ENCODE results near the gene CTSD.

The CTSD gene

DNA sequence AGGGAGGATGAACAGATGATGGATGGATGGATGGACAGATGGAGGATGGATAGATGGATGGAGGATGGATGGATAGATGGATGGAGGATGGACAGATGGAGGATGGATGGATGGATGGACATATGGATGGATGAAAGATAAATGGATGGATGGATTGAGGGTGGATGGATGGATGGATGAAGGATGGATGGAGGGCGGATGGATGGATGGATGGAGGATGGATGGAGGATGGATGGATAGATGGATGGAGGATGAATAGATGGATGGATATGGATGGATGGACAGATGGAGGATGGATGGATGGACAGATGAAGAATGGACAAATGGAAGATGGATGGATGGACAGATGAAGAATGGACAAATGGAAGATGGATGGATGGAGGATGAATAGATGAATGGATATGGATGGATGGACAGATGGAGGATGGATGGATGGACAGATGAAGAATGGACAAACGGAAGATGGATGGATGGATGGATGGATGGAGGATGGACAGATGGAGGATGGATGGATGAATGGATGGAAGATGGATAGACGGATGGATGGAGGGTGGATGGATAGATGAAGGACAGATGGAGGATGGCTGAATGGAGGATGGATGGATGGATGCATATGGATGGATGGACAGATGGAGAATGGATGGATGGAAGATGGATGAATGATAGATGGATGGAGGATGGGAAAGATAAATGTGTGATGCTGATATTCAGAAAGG lies 20.7 kb downstream of the CTSD start:
- no peak for DNase-seq

DNA sequence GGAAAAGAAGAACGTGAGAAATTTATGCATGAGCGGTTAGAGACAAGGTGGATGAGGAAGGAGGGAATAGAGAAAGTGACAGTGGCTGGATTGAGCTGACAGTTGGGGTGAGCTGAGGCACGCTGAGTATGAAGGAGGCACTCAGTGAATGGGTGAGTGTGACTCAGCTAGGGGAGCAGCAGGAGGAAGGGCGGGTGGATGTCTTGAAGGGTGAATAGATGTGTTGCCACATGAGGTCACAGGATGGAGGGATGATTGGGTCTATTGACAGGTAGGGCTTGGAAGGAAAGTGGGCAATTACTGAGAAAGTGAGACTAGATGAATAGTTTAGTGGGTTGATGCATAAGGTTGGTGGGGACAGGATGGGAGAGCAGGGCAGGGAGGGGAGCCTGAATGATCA lies 21.4 kb downstream of the CTSD start:
- DNase-seq: no peak

DNA sequence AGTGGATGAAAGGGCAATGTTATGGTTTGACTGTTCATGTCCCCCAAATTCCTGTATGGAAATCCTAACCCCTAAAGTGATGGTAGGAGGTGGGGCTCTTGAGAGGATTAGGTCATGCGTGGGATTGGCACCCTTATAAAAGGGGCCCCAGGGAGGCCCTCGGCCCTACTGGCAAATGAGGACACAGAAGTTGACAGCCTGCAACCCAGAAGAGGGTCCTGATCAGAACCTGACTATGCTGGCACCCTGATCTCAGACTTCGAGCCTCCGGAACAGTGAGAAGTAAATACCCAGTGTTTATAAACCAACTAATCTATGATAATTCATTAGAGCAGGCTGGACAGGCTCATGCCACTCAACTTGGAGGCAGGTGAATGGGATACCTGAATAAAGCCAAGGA lies 22.0 kb downstream of the CTSD start:
- DNase-seq: no peak

DNA sequence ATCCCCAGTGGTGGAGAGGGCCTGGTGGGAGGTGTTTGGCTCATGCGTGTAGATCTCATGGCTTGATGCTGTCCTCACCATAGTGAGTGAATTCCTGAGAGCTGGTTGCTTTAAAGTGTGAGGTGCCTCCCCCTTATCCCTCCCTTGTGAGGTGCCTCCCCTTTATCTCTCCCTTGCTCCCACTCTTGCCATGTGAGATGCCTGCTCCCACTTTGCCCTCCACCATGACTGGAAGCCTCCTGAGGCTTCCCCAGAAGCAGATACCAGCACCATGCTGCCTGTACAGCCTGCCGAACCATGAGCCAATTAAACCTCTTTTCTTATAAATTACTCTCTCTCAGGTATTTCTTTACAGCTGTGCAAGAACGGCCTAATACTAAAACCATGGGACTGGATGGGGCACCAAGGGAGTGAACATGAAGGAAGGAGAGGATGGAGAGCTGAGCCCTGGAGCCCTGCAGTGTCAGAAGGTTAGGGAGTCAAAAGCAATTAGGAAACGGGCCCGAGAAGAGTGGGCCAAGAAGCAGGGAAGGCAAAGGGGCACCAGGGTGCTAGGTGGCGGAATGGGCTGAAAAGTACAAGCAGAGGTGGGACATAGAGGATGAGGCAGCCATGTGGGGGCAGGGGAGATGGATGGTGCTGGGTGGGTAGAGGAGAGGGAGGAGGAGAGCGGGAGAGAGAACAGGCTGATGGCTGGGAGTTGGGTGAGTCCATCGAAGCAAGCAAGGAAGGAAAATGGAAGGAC lies 22.8 kb downstream of the CTSD start:
- DNase-seq: no peak

DNA sequence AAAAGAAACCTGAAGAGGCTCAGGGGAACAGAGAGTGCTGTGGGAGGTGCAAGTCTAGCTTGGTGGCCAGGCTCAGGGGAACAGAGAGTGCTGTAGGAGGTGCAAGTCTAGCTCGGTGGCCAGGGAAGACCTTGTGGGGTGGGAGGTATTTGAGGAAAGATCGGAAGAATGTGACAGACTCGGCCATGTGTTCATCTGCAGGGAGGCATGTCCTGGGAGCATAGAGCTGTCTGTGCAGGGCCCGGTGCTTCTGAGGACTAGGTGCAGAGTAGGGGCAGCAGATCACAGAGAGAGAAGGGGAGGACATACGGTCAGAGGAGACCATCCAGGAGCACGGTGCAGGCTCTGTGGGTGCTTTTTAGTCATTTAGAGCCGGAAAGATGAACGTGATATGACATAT lies 24.2 kb downstream of the CTSD start:
- no peak for DNase-seq

DNA sequence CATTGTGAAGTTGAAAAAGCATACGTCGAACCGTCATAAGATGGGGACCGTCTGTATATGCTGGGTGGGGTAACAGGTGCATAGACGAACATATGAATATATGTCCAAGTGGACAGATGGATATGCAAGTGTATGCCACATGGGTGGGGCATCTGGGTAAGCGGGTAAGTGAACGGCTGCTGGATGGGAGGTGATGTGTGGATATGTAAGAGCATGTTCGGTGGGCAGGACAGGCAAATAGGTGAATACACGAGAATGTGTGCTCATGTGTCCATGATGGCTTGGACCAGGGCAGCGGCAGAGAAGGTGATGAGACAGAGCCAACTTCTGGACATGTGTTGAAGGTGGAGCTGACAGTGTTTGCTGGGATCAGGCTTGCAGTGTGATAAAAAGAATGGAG lies 25.3 kb downstream of the CTSD start:
- no peak for DNase-seq

DNA sequence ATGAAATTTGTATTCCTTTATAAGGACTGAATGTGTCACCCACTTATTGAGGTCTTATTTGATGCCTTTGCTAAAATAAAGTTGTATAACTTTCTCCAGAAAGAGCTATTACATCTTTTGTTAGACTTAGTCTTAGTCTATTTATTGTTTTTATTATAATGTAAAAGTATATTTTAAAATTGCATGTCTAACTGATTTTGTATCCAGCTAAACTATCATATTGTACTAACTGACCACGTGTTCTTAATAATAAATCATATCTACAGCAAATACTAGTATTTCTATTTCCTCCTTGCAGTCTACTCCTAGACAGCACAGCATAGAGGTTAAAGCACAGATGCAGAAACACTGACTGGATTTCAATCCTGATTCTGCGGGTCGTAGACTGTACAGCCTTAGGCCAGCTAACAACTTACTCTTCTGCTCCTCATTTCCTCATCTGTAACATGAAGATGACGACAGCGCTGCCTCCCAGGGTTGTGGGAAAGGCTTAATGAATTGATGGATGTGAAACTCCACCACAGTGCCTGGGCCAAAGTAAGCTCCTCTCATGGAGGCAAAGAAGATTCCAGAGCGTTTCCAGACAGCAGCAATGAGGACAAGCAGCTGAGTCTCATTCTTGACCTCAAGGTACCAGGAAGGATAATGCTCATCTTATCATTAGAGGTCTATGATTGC lies 26.5 kb downstream of the CTSD start:
- no peak for DNase-seq

DNA sequence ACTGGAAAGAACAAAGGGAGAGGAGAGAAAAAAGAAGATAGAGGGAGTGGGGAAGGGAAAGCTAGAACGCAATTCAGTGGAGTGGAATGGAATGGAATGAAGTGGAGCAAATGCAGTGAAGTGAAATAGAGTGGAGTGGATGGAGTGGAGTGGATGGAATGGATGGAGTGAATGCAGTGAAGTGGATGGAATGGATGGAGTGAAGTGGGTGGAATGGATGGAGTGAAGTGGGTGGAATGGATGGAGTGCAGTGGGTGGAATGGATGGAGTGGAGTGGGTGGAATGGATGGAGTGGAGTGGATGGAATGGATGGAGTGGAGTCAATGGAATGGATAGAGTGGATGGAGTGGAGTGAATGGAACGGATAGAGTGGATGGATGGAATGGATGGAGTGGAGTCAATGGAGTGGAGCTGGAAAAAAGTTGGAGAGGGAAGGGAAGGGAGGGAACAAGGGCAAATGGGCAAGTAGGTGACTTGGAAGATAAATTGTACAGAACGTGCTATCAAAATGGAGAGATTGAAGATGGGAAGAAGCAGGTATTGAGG lies 27.2 kb downstream of the CTSD start:
- DNase-seq: no peak

DNA sequence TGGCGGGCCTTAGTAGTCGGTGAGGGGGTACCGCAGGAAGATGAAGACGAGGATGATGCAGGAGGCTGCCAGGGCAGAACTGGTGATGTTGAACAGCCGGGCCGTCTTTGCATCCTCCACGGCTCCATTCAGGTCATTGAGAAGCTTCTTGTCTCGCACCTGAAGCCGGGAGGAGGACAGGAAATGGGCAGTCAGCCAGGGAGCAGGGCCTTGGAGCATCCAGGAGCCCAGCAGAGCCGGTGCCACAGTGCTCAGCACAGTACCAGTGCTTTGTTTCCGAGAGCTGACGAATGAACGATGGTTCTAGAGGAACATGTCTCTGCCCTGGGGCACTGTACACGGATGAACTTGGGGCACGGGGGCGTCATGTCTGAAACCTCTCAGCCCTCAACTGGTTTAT lies 28.5 kb downstream of the CTSD start:
- no peak for DNase-seq

DNA sequence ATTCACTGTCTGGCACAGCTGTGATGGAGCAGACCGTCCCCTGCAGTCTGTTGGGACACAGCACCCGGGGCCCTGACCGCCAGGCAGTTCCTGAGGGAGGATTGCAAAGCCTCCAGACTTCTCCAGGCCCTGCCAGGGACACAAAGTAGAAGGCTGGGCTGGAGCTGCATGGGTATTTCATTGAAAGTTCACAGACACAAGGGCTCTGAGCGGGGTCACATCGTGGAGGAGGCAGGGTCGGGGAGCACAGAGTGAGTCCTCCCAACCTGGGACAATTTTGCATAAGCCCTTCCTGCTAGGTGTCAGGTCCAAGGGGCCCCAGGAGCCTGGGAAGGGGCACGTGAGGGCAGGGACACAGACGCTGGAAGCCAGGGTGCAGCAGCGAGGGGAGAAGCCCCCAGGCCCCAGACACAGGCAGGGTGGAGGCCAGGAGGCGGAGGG lies 29.1 kb downstream of the CTSD start:
- no peak for DNase-seq

DNA sequence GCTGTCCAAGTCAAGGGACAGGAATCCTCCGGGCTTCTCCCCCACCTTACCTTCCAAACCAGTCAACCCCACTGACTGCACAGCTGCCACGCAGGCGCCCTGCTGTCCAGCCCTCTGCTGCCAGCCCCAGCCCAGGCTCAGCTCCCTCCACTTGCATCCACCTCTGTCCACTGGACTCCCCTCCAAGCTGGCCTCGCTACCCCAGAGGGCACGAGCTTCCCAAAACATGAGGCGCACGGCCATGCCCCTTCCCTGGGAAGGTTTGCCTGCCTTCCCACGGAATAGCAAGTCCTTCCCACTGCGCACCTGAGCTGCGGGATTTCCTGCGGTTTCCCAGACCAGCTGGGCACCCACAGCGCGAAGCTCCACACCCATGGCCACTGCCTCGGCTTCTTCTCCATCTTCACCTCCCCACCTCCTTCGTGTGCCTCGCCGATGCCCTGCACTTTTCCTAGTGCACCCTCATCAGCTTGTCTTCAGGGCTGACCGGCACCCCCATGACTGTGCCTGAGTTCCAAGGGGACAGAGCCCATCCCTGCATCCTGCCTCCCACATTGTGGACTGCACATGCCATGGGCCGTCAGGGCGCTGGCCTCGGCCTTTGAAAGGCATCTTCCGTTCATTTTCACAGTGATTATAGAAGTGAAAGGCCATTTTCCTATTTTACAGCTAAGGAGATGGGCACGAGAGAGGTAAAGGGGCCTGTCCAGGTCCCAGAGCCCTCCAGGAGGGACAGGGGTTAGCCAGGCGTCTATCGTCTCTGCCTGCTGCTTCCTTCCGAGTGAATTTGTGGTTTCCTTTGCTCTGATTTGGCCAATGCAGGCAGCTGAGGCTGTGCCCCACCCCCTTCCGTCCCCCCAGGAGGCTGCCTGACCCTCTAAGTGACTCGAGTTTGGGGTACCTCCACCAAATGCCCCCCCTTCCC lies 29.7 kb downstream of the CTSD start:
- no peak for DNase-seq

DNA sequence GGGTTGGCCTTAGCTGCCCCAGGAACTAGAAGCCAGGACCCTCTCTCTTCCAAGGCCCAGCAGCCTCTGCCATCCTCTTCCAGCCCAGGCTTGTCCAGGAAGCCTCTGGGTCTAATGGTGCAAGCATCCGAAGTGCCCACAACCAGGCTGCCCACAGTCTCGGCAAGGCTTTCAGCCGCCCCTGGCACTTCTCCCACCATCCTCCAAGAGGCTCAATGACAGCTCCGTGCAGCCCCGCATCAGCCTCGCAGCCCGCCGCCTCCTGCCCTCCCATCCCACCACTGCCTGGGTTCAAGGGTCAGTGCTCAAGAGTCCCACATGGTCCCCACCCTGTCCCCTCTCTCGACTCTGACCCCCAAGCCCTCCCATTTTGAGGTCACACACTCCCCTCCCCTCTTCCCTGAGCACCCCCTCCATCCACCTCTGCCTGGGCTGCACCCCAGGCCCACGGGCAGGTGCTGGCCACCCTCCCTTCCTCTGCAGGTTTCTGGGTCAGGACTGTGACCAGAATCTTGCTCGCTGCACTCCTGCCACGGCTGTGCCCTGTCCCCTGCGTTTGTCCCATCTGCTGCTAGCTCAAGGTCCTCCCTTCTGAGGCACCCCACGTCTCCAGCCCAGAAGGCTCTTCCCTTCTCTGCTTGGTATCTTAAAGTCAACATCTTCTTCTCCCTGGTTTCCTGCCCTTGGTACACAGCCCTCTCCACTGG lies 30.6 kb downstream of the CTSD start:
- no peak for DNase-seq

DNA sequence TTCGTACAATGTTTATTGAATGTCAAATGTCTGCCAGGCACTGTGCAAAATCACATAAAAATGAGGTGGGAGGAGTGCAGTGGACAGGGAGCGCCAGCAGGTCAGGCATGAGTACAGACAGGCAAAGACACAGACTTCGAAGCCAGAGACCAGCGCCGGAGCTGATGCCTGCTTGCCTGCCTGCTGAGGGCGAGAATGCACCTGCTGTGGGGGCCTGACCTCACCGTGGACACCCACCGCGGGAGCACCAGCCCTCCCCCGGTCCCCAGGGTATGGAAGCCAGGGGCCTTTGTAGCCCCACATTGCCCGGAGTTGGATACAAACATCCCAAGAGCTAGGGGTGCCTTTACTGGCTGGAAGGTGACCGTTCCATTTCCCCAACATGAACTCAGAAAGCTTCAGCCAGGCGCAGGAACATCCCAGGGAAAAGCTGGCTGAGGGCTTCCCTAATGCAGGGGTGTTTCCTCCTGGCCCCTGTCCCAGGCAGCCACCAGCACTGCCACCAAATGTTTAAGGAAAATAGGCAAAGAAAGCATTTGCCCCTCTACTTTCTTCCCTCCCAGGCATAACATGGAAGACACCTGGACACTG lies 31.2 kb downstream of the CTSD start:
- no peak for DNase-seq

DNA sequence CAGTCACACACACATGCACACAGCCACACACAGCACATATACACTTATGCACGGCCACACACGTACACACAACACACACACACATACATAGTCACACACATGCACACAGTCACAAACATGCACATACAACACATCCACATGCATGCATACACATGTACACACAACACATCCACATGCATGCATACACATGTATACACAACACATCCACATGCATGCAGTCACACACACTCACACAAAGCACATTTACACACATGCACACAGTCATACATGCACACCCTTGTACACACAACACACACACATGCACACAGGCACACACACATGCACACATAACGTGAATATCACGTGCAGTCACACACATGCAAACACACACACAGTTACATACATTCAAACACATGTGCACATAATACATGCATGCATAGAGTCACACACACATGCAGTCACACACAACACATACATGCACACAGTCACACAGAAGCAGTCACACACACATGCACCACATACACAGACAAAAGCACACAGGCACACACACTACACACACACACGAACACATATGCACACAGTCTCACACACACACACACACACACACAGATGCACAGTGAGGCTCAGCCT lies 32.2 kb downstream of the CTSD start:
- DNase-seq: no peak

DNA sequence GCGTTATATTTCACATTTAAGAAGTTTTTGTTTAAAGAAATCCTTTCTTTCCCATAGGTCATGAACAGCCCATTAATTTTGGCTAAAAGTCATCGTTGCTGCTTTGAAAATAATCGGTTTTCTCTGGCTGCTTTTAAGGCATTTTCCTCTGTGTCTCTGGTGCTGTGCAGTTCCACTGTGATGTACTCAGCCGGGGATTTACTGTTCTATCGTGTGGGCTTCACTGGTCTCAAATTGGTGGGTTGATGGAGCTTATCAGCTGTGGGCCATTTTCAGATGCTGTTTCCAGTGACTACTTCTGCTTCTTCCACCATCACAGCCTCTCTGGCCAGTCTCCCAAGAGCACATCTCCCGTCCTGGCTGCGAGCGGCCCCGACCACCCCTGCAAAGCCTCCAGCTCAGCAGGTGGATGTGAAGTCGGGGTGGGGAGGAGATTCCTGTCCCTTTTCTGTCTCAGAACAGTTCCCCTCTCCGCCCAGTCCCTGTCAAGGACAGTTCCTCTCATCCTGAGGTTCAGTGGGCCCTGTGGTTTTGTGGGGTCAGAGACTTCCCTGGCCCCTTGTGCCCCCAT lies 33.6 kb downstream of the CTSD start:
- DNase-seq: no peak

DNA sequence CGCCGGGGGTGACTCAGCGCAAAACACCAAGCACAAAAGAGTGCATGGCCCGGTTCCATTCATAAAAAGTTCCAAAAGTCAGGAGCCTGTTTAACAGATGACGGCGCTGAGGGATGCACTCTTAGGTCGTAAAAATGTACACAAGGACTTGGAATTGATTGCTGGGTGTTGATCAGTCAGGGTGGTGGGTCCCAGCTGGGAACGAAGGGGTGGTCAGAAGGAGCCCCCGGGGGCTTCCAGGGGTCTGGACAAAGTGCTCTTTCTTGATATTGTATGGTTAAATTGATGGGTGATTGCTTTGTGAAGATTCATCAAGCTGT lies 34.1 kb downstream of the CTSD start:
- DNase-seq: no peak

DNA sequence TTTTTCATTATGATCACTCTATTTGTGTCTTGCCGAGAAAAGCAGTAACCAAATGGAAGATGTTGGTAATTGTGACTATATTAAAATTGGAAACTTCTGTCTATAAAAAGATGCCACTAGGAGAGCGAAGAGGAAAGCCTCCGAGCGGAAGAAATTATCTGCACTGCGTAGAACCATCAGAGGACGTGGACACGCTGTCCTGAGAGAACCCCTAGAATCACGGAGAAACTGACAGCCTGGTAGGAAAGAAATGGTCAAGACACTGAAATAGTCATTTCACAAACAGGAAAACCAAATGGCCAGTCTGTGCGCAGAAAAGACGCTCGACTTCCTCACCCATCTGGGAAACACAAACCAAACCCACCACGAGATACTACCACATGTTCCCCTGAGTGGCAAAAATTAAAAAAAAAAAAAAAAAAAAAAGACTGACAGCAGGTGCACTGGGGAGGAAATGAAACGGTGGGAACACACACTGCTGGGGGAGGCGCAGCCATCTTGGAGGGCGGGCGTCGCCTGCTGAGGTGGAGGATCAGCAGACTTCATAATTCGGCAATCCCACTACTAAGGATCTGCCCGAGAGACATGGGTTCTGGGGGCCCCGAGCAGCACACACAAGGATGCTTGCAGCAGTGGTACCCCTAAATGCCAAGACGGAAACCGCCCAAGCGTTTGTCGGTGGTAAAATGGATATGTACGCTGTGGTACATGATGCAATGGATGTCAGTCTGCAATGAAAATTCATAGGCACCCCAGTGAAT lies 34.6 kb downstream of the CTSD start:
- no peak for DNase-seq

DNA sequence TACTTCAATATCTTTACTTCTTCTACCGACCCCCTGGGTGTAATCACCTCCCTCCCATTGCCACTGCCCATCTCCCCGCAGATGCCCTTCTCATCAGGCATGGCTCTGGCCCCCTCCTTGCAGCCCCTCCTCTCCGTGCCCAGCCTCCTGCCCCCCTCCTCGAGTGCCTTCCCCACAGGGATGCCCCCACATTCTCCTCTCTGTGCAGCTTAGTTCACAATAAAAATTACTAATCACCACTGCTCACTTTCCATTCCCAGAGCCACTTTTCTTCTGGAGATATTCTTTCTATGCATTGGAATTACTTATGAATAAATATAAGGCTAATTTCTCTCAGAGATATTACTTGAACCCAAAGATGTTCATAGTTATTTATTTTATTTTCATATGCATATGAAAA lies 35.4 kb downstream of the CTSD start:
- DNase-seq: no peak

DNA sequence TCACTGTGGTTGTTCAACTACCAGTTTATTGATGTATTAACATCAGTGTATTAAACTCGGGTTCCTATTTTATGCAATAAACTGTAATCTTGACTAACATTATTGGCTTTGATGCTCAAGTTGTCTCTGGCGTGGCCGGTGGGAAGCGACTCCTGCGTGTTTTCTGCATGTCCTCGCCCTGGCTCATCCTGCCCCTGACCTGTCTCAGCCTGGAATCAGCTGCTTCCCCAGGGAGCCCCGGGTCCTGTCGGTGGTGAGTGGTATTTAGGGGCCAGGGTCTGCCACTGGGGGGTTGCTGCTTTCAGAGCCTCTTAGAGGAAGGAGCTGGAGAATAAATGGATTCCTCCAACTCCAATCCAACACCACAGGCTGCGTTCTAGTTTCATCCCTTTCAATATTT lies 35.9 kb downstream of the CTSD start:
- DNase-seq: no peak

DNA sequence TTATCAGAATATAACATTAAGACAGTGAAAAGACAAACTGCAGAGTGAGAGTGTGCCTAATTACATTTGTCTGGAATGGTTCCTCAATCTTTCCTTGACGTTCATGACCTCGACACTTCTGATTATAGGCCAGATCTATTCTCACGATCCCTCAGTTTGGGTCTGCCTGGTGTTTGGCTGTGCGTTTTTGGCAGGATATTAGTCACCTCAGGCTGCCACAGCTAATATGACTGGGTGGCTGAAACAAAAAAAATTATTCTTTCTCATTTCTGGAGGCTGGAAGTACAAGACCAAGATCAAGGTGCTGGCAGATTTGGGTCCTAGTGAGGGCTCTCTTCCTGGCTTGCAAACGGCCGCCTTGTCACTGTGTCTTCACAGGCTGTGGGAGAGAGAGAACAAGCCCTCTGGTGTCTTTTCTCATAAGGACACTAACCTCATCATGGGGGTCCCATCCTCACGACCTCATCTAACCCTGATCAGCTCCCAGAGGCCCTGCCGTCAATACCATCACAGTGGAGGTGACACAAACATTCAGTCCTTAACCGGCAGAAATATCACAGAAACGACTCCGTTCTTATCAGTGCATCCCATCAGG lies 36.5 kb downstream of the CTSD start:
- no peak for DNase-seq

Measured in NCI-H524 (cell line).